NCI-H1092 (cell line): ENCODE measurements around the gene EEF1AKMT1.
"Not testable (repeated sequence)": the region's sequence is repeated elsewhere in the genome, so short reads cannot be mapped to it uniquely, and the experiment has no call there.

Experiments
- DNase-seq: peaks from one replicate; lab custom pipeline; 2025; lab: John Stamatoyannopoulos, UW

EEF1AKMT1 gene

GRCh38 chr13:20696073-20696472 is 77.7 kb downstream of the EEF1AKMT1 start:
- DNase-seq, result no peak

- no peak for DNase-seq
These were observed 82.1 kb downstream of the EEF1AKMT1 start for GRCh38 chr13:20691616-20692015.

- no peak for DNase-seq
These were observed 84.5 kb downstream of the EEF1AKMT1 start for GRCh38 chr13:20689291-20689690.

GRCh38 chr13:20686863-20687579 is 86.7 kb downstream of the EEF1AKMT1 start:
- DNase-seq, result no peak

- no peak for DNase-seq
These were observed 87.6 kb downstream of the EEF1AKMT1 start for GRCh38 chr13:20686167-20686566.

GRCh38 chr13:20685092-20685491 is 88.7 kb downstream of the EEF1AKMT1 start:
- no peak for DNase-seq

GRCh38 chr13:20684546-20684945 is 89.2 kb downstream of the EEF1AKMT1 start:
- no peak for DNase-seq

GRCh38 chr13:20684041-20684440 is 89.7 kb downstream of the EEF1AKMT1 start:
- DNase-seq, result no peak

- no peak for DNase-seq
These were observed 91.7 kb downstream of the EEF1AKMT1 start for GRCh38 chr13:20682061-20682460.

- DNase-seq, result not testable (repeated sequence)
These were observed 92.3 kb downstream of the EEF1AKMT1 start for GRCh38 chr13:20681481-20681880.

- no peak for DNase-seq
These were observed 93.2 kb downstream of the EEF1AKMT1 start for GRCh38 chr13:20680416-20681080.

GRCh38 chr13:20679879-20680278 is 93.9 kb downstream of the EEF1AKMT1 start:
- no peak for DNase-seq
